ENCODE measurements around the gene NR3C2.

DNA sequence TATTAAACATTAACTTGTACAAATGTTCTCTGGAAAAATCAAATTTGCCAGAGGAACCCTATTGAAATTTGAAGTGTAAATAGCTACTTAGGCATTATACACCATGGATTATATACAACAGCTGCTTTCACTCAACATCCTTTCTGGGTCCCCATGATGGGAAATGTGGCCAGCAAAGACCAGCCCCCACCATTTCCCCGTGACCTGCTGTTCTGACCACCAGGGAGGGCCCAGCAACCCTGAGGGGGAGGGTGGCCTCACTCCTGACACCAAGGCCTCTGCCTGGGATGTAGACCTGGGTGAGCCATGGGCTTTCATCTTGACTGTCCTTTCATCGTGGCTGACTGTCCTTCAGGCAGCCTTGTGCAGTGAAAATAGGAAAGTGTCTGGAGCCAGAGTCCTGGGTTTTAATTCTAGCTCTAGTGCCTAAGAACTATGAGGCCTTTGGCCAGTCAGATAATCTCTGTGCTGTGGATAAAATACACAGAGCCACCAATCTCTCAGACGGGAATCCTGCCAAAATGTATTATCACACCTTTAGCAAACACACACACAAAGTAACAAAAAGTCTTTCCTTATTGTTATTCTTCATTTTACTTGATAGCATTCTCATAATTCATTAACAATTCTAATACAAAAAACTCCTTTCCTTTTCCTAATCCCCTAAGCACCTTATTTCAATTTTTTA lies 45.1 kb downstream of the NR3C2 start:
- TF ChIP-seq FOXA2 (IDR thresholded peaks at IDR 0.05) (no peak), YY1 (IDR thresholded peaks at IDR 0.05) (no peak), GABPA (IDR thresholded peaks at IDR 0.05 in 1 of 2, conservative IDR thresholded peaks at IDR 0.05 in 1 of 2) (no peak), EGR1 (IDR thresholded peaks at IDR 0.05; ENCODE audit: low read depth in 2 of 2) (no peak), TAF1 (conservative IDR thresholded peaks at IDR 0.05) (no peak)
- TF ChIP-seq, protein P1, sequence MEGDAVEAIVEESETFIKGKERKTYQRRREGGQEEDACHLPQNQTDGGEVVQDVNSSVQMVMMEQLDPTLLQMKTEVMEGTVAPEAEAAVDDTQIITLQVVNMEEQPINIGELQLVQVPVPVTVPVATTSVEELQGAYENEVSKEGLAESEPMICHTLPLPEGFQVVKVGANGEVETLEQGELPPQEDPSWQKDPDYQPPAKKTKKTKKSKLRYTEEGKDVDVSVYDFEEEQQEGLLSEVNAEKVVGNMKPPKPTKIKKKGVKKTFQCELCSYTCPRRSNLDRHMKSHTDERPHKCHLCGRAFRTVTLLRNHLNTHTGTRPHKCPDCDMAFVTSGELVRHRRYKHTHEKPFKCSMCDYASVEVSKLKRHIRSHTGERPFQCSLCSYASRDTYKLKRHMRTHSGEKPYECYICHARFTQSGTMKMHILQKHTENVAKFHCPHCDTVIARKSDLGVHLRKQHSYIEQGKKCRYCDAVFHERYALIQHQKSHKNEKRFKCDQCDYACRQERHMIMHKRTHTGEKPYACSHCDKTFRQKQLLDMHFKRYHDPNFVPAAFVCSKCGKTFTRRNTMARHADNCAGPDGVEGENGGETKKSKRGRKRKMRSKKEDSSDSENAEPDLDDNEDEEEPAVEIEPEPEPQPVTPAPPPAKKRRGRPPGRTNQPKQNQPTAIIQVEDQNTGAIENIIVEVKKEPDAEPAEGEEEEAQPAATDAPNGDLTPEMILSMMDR (IDR thresholded peaks at IDR 0.05; ENCODE audit: low read depth, low read length, missing input control): no peak
